Stimulated activated CD4-positive, alpha-beta T cell treated with anti-CD3 and anti-CD28 coated beads, Interleukin-12 subunit alpha, Interleukin-12 subunit beta, amount 100 ng/mL, for 48 hours (primary cell): ENCODE measurements around the gene VPS35L.
A peak's percentile ranks its signal among the peaks of the same experiment; 100 is the strongest.
"Not testable (repeated sequence)": the region's sequence is repeated elsewhere in the genome, so short reads cannot be mapped to it uniquely, and the experiment has no call there.

ENCODE experiments used
- DNase-seq, 3 donors: peaks; one replicate each; pipeline ENCODE4 v3.0.0-alpha.2; 2020; ENCODE audit warnings: low read depth in 2 of 3, low spot score in 1 of 3

The VPS35L gene

GRCh38 chr16:19540241-19540970, 15.1 kb upstream of the VPS35L start:
- no peak for DNase-seq

- DNase-seq = no peak
These were observed 13.2 kb upstream of the VPS35L start for GRCh38 chr16:19542138-19542821.

GRCh38 chr16:19543278-19543996, 12.1 kb upstream of the VPS35L start:
- not testable (repeated sequence) for DNase-seq

- DNase-seq = no peak
These were observed 7.4 kb upstream of the VPS35L start for GRCh38 chr16:19548144-19548543.

GRCh38 chr16:19549673-19550072, 5.8 kb upstream of the VPS35L start:
- no peak for DNase-seq

GRCh38 chr16:19555938-19556771, 652 bp downstream of the VPS35L start:
- peak; percentile 8 to 19 (median 15) for DNase-seq

- DNase-seq = peak in 1 of 3 donors; percentile 46
These were observed 3.9 kb downstream of the VPS35L start for GRCh38 chr16:19559242-19559910.

- no peak for DNase-seq
These were observed 4.6 kb downstream of the VPS35L start for GRCh38 chr16:19560078-19560477.

- no peak for DNase-seq
These were observed 7.9 kb downstream of the VPS35L start for GRCh38 chr16:19563377-19563776.

- no peak for DNase-seq
These were observed 10.9 kb downstream of the VPS35L start for GRCh38 chr16:19566362-19566761.

- DNase-seq = no peak
These were observed 12.1 kb downstream of the VPS35L start for GRCh38 chr16:19567560-19567959.

- DNase-seq = no peak
These were observed 18.5 kb downstream of the VPS35L start for GRCh38 chr16:19573997-19574396.

GRCh38 chr16:19574615-19575014, 19.1 kb downstream of the VPS35L start:
- no peak for DNase-seq

GRCh38 chr16:19578378-19578971, 23.0 kb downstream of the VPS35L start:
- DNase-seq = no peak

- no peak for DNase-seq
These were observed 26.7 kb downstream of the VPS35L start for GRCh38 chr16:19582050-19582831.

- peak in 2 of 3 donors; percentile 9 to 10 for DNase-seq
These were observed 28.3 kb downstream of the VPS35L start for GRCh38 chr16:19583665-19584300.

- DNase-seq = no peak
These were observed 33.2 kb downstream of the VPS35L start for GRCh38 chr16:19588661-19589060.

- no peak for DNase-seq
These were observed 33.6 kb downstream of the VPS35L start for GRCh38 chr16:19589106-19589505.

GRCh38 chr16:19589771-19590302, 34.3 kb downstream of the VPS35L start:
- DNase-seq = no peak
